GM19467 (cell line): Measurements from ENCODE around the gene NEK10.

Experiments
- ATAC-seq: cut with Tn5 transposase; IDR thresholded peaks from one replicate; pipeline ENCODE4 v1.9.1; 2021; ENCODE audit warnings: mild to moderate bottlenecking, moderate library complexity; ENCODE audit not compliant: unreplicated experiment

Gene NEK10

GRCh38 chr3:27078246-27078913 is 290.8 kb downstream of the NEK10 start:
- ATAC-seq = no peak

- ATAC-seq = no peak
These were observed 292.2 kb downstream of the NEK10 start for GRCh38 chr3:27076815-27077630.

GRCh38 chr3:27074914-27075313 is 294.3 kb downstream of the NEK10 start:
- ATAC-seq = no peak

GRCh38 chr3:27073912-27074311 is 295.3 kb downstream of the NEK10 start:
- no peak for ATAC-seq

GRCh38 chr3:27072810-27073651 is 296.2 kb downstream of the NEK10 start:
- no peak for ATAC-seq

- no peak for ATAC-seq
These were observed 308.8 kb downstream of the NEK10 start for GRCh38 chr3:27060336-27060735.
